Stomach (tissue), 9 donors: Measurements from ENCODE around the gene RTCA. TPM values are rescaled to one million over a fixed set of nuclear protein-coding genes. Genes with fewer than 3 reads are reported as not detected.

Source experiments
- DNase-seq, 2 donors: peaks; one replicate each; pipeline versions ENCODE4 v3.0.0 to v3.0.0-alpha.2; 2013 to 2019
- H3K27ac ChIP-seq, 5 donors: fragments of 200-600 bp in 4 of 5; sonication (generic) in 4 of 5; one replicate each; pipeline ENCODE4 v1.5.1; 2013 to 2019; ENCODE audit warnings: mild to moderate bottlenecking in 1 of 5, moderate library complexity in 1 of 5
- H3K27me3 ChIP-seq, 3 donors: fragments of 200-600 bp; sonication (generic); one replicate each; pipeline ENCODE4 v1.5.1; 2017 to 2019; ENCODE audit warnings: mixed run types in 1 of 3
- H3K36me3 ChIP-seq, 4 donors: fragments of 200-600 bp; sonication (generic); 1 replicate in 3 of 4; 2 replicates in 1 of 4; pipeline ENCODE4 v1.5.1; 2016 to 2019
- H3K4me1 ChIP-seq, 4 donors: fragments of 200-600 bp; sonication (generic); one replicate each; pipeline ENCODE4 v1.5.1; 2016 to 2019
- H3K4me3 ChIP-seq, 4 donors: fragments of 200-600 bp; sonication (generic) in 3 of 4; one replicate each; pipeline ENCODE4 v1.5.1; 2016 to 2019; ENCODE audit warnings: mild to moderate bottlenecking in 1 of 4
- H3K9me3 ChIP-seq, 4 donors: fragments of 200-600 bp; sonication (generic); one replicate each; pipeline ENCODE4 v1.5.1; 2016 to 2019
- EP300 ChIP-seq: sonication (generic); formaldehyde crosslinking; IDR thresholded peaks from one replicate; pipeline ENCODE4 v1.6.1; 2017; ENCODE audit warnings: antibody characterized with exemption
- POLR2A ChIP-seq, 4 donors: fragments of 450-650 bp; IDR thresholded peaks; one replicate each; pipeline ENCODE4 v1.6.1; 2016; ENCODE audit warnings: antibody characterized with exemption in 4 of 4, control low read depth in 2 of 4, mild to moderate bottlenecking in 1 of 4, moderate library complexity in 1 of 4
- POLR2AphosphoS5 ChIP-seq, 3 donors: sonication (generic); formaldehyde crosslinking; IDR thresholded peaks; one replicate each; pipeline ENCODE4 v1.6.1; 2016; ENCODE audit warnings: antibody characterized with exemption in 3 of 3
- WGBS, 5 donors: extraction: QIAGEN DNeasy Blood & Tissue Kit in 3 of 5; methylation state at CpG; one replicate each; pipeline versions ENCODE4 v1.1.5 to v1.1.7; 2013 to 2018; 5-methylcytosine and 5-hydroxymethylcytosine counted together
- intact Hi-C: fragments of 100-400 bp; cut with DNase I; formaldehyde crosslinking; loops from one replicate; pipeline ENCODE4 v1.15.1; 2023; ENCODE audit warnings: low total_unique reads
- polyA plus RNA-seq, 3 donors: library from polyadenylated mRNA; stranded (reverse); fragments of 200-250 nt; gene quantifications; one replicate each; pipeline ENCODE4 v1.2.3, GENCODE V29; 2013
- total RNA-seq, 5 donors: library from RNA; depleted of rRNA; stranded (reverse); fragments of >200 nt; gene quantifications; one replicate each; pipeline versions ENCODE4 v1.1.0 to v1.2.3, GENCODE V29; 2014 to 2016
- TF ChIP-seq, protein P1 (sequence below), 7 experiments: fragments of 450-650 bp in 4 of 7; fragments of 200-600 bp in 3 of 7; sonication (generic) in 3 of 7; IDR thresholded peaks; one replicate each; pipeline ENCODE4 v1.5.1; 2016 to 2019; ENCODE audit warnings: antibody characterized with exemption in 7 of 7, control low read depth in 2 of 7, mild to moderate bottlenecking in 1 of 7
- donor health status: healthy with polysubstance abuse.
- donor health status: Bipolar disorder and iron deficiency.
- donor health status: healthy.

The RTCA gene
- total and polyA plus RNA-seq, 8 donors = 16.5 to 51.9 (median 22.3) TPM

DNA sequence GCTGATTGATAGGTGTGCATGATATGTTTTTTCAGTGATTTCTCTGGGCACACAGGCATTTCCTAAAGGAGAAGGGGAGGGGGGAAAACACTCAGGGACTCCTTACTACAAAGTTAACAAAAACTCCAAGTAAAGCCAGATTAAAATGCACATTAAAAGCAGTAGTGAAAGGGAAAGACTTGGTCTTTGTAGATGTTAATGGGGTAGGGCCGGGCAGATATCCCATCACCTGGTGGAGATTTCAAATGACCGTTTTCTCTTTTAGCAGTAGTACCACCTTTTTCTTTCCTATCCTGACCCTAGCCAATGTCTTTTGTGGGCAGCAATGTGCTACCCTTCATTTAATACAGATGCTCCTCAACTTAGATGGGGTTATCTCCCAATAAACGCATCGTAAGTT is 32.5 kb downstream of the RTCA start:
- TF ChIP-seq, protein P1, sequence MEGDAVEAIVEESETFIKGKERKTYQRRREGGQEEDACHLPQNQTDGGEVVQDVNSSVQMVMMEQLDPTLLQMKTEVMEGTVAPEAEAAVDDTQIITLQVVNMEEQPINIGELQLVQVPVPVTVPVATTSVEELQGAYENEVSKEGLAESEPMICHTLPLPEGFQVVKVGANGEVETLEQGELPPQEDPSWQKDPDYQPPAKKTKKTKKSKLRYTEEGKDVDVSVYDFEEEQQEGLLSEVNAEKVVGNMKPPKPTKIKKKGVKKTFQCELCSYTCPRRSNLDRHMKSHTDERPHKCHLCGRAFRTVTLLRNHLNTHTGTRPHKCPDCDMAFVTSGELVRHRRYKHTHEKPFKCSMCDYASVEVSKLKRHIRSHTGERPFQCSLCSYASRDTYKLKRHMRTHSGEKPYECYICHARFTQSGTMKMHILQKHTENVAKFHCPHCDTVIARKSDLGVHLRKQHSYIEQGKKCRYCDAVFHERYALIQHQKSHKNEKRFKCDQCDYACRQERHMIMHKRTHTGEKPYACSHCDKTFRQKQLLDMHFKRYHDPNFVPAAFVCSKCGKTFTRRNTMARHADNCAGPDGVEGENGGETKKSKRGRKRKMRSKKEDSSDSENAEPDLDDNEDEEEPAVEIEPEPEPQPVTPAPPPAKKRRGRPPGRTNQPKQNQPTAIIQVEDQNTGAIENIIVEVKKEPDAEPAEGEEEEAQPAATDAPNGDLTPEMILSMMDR (IDR thresholded peaks at IDR 0.05) = no peak
- TF ChIP-seq EP300 (no peak), POLR2A (IDR thresholded peaks at IDR 0.05) (no peak), POLR2AphosphoS5 (IDR thresholded peaks at IDR 0.05) (no peak)
- intact Hi-C loops = no loop called here
- Histone ChIP-seq H3K36me3 (peaks cover 0 to 13% (median 6%) of the 10 kb centered on the region in 4 donors), H3K4me1 (peaks cover 0 to 9% (median 6%) of the 10 kb centered on the region in 4 donors), H3K27ac (no peak overlapping the region), H3K4me3 (no peak overlapping the region), H3K27me3 (no peaks in the 10 kb centered on the region), H3K9me3 (no peaks in the 10 kb centered on the region)
- WGBS, 5 donors = 87 to 95% (median 90%) methylated on average over 4 of the region's 4 CpGs
- DNase-seq = no peak

DNA sequence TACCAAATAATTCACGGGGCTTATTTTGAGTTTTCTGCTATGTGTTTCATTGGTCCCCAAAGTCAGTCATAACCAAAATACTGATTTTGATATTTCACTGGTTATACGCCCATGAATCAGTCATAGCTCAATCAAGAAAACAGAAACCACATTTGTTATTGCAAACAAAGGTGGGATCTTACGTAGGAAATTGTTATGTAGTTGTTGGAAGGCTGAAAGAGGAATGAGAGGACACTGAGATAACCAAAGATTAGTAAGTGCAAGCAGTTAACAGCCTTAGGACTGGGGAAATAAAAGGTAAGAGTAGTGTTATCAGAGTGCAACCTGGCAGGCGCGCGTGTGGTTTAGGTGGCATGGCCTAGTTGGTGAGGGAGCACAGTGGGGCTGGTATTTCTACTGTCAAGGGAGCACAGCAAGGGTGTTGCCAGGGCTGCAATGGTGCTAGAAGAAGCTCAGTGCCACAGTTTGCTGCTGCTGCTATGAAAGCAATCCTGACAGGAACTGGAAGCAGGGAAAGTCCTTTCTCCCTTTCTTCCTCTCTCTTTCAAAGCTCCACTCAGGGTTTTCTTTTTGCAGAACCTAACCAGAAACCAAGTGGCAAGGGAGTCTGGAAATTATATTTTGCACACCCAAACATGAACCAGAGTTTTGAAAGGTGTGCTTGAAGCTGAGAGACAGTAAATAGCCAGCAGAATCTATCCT is 33.7 kb downstream of the RTCA start:
- no peak overlapping the region for H3K27ac ChIP-seq

DNA sequence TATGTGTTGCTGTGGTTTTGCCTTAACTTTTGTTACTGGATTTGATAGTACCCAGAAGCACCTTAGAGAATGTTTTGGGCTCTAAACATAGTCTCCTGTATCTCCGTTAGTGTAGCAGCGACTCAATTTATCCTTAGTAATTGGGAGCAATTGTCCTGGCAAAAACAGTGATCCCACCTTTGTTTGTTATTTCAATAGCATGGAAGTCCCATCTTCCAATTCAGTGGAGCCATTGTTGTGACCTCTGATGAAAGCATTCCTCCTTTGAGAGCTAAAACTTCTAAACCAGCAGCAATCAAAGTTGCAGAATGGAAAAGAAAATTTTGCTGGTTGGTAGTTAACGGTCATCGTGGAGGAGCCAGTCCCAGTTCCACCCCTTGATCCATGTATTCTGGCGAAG is 34.7 kb downstream of the RTCA start:
- DNase-seq = no peak
- no peaks in the 10 kb centered on the region for H3K9me3 ChIP-seq
- no peaks in the 10 kb centered on the region for H3K27me3 ChIP-seq
- no peak overlapping the region for H3K4me3 ChIP-seq
- H3K4me1 ChIP-seq = peaks cover 0 to 9% (median 6%) of the 10 kb centered on the region in 4 donors
- H3K27ac ChIP-seq = no peak overlapping the region
- intact Hi-C loops = no loop called here
- TF ChIP-seq POLR2AphosphoS5 (IDR thresholded peaks at IDR 0.05) (no peak), POLR2A (IDR thresholded peaks at IDR 0.05) (no peak), EP300 (no peak)
- TF ChIP-seq, protein P1 (IDR thresholded peaks at IDR 0.05) = no peak
- no peaks in the 10 kb centered on the region for H3K36me3 ChIP-seq
- WGBS, 5 donors = 94 to 98% (median 95%) methylated on average over 5 of the region's 5 CpGs

More for the DNA sequence above, 33.7 kb downstream of the RTCA start:
- H3K9me3 ChIP-seq = no peaks in the 10 kb centered on the region
- peaks cover 0 to 4% (median under 1%) of the 10 kb centered on the region in 4 donors for H3K36me3 ChIP-seq
- peaks cover 0 to 9% (median 6%) of the 10 kb centered on the region in 4 donors for H3K4me1 ChIP-seq
- TF ChIP-seq, protein P1 (IDR thresholded peaks at IDR 0.05) = no peak
- TF ChIP-seq POLR2A (IDR thresholded peaks at IDR 0.05) (no peak), EP300 (no peak), POLR2AphosphoS5 (IDR thresholded peaks at IDR 0.05) (peak in 1 of 3 donors; percentile 11)
- no peak overlapping the region for H3K4me3 ChIP-seq
- intact Hi-C loops = no loop called here
- H3K27me3 ChIP-seq = no peaks in the 10 kb centered on the region
- peak; percentile 6 to 28 for DNase-seq
- 22 to 55% (median 39%) methylated on average over 6 of the region's 6 CpGs for WGBS, 5 donors

DNA sequence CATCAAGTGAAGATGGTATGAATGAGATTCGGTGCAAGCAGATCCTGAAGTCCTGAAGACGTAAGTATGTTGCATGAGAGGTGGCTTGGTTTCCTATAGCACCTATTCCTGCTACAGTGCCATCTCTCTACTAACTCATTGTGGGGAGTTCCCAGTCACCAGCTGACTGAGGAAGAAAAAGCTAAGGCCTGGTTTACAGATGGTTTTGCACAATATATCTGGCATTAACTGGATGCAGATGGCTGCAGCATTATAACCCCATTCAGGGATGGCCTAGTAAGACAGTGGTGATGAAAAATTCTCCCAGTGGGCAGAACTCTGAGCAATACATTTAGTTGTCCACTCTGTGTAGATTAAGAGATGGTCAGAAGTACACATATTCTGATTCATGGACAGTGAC is 36.7 kb downstream of the RTCA start:
- Histone ChIP-seq H3K9me3 (no peaks in the 10 kb centered on the region), H3K27ac (no peak overlapping the region), H3K36me3 (no peaks in the 10 kb centered on the region), H3K4me1 (peaks cover 0 to 9% (median 6%) of the 10 kb centered on the region in 4 donors), H3K27me3 (no peaks in the 10 kb centered on the region), H3K4me3 (no peak overlapping the region)
- 93 to 98% (median 96%) methylated on average over 2 of the region's 2 CpGs for WGBS, 5 donors
- intact Hi-C loops = no loop called here
- no peak for DNase-seq
- no peak for TF ChIP-seq POLR2AphosphoS5 (IDR thresholded peaks at IDR 0.05)

DNA sequence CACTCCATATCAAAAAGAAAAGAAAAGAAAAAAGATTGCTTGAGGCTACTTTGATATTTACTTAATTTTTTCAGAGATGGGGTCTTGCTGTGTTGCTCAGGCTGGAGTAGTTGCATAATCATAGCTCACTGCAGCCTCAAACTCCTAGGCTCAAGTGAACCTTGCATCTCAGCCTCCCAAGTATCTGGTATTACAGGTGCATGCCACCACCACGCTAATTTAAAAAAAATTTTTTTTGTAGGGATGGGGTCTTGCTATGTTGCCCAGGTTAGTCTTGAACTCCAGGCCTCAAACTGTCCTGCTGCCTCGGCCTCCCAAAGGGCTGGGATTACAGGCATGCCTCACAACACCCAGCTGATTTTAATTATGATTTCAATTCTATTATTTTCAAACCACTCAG is 38.2 kb downstream of the RTCA start:
- Histone ChIP-seq H3K27me3 (no peaks in the 10 kb centered on the region), H3K36me3 (no peaks in the 10 kb centered on the region), H3K9me3 (no peaks in the 10 kb centered on the region), H3K4me1 (peaks cover 0 to 8% (median 5%) of the 10 kb centered on the region in 4 donors), H3K4me3 (no peak overlapping the region), H3K27ac (no peak overlapping the region)
- 89 to 98% (median 93%) methylated on average over 2 of the region's 2 CpGs for WGBS, 5 donors
- no peak for TF ChIP-seq EP300
- no peak for TF ChIP-seq POLR2AphosphoS5 (IDR thresholded peaks at IDR 0.05)
- intact Hi-C loops = no loop called here
- no peak for DNase-seq
